H1 (cell line): ENCODE data around the gene TDRD1. TPM values are rescaled to one million over a fixed set of nuclear protein-coding genes. Genes with fewer than 3 reads are reported as not detected.
A peak's percentile ranks its signal among the peaks of the same experiment; 100 is the strongest.

ENCODE experiments used
- CTCF ChIA-PET: fragments of 300-600 bp; sonication (Branson Sonifier 250); formaldehyde crosslinking; loops from one replicate; lab custom pipeline; 2021; ENCODE audit not compliant: partially characterized antibody; lab: Charles Lee
- POLR2A ChIA-PET: fragments of 300-600 bp; sonication (Branson Sonifier 250); formaldehyde crosslinking; loops from one replicate; lab custom pipeline; 2021; ENCODE audit warnings: inconsistent platforms; ENCODE audit not compliant: partially characterized antibody; lab: Charles Lee
- DNase-seq, 2 experiments: peaks; one replicate each; pipeline versions ENCODE4 v3.0.0 to v3.0.0-alpha.2; 2010 to 2022; ENCODE audit warnings: low spot score in 2 of 2, low read depth in 1 of 2, mixed read lengths in 1 of 2
- FAIRE-seq: peaks from 2 replicates; lab custom pipeline; 2011; peaks lifted over from hg19 to GRCh38; lab: Jason Lieb, UNC
- H2AFZ ChIP-seq: 2 replicates; pipeline ENCODE4 v1.8.1; 2012; ENCODE audit warnings: low read length, inconsistent platforms
- H2AK5ac ChIP-seq: 2 replicates; pipeline ENCODE4 v1.6.1; 2013; ENCODE audit warnings: low read depth, low read length
- H2BK120ac ChIP-seq: replicated peaks from 2 replicates; pipeline ENCODE3; 2013; ENCODE audit warnings: low read depth, low read length, inconsistent platforms
- H2BK12ac ChIP-seq: 2 replicates; pipeline ENCODE4 v1.6.1; 2013; ENCODE audit warnings: low read depth, low read length
- H2BK15ac ChIP-seq: 2 replicates; pipeline ENCODE4 v1.6.1; 2013; ENCODE audit warnings: low read length
- H2BK20ac ChIP-seq: 2 replicates; pipeline ENCODE4 v1.6.1; 2013; ENCODE audit warnings: low read length
- H2BK5ac ChIP-seq: 2 replicates; pipeline ENCODE4 v1.6.1; 2013; ENCODE audit warnings: low read depth, low read length
- H3K14ac ChIP-seq: 2 replicates; pipeline ENCODE4 v1.6.1; 2013; ENCODE audit warnings: inconsistent platforms; ENCODE audit not compliant: insufficient read length
- H3K18ac ChIP-seq: 2 replicates; pipeline ENCODE4 v1.6.1; 2013; ENCODE audit warnings: low read length; ENCODE audit errors: extremely low read depth
- H3K23ac ChIP-seq: 2 replicates; pipeline ENCODE4 v1.6.1; 2013; ENCODE audit warnings: inconsistent platforms; ENCODE audit not compliant: insufficient read length
- H3K23me2 ChIP-seq: 2 replicates; pipeline ENCODE4 v1.6.1; 2013; ENCODE audit warnings: low read depth, low read length
- H3K27ac ChIP-seq: 2 replicates; pipeline ENCODE4 v1.6.1; 2011; ENCODE audit warnings: low read depth, low read length, inconsistent platforms
- H3K27me3 ChIP-seq, 4 experiments: replicated peaks in 1 of 4; 1 replicate in 1 of 4; 2 replicates in 3 of 4; pipeline versions ENCODE4 v1.6.1 to v1.8.1; 2011 to 2013; ENCODE audit warnings: low read length in 3 of 4, mild to moderate bottlenecking in 3 of 4, inconsistent platforms in 2 of 4, mixed read lengths in 2 of 4, moderate library complexity in 1 of 4; ENCODE audit not compliant: control insufficient read depth in 3 of 4, insufficient read depth in 3 of 4; ENCODE audit errors: extremely low read depth in 1 of 4
- H3K36me3 ChIP-seq, 4 experiments: 2 replicates each; pipeline versions ENCODE4 v1.6.1 to v1.8.1; 2011 to 2013; ENCODE audit warnings: mild to moderate bottlenecking in 4 of 4, low read length in 3 of 4, moderate library complexity in 2 of 4, control low read depth in 1 of 4, inconsistent platforms in 1 of 4; ENCODE audit not compliant: insufficient read depth in 4 of 4, control insufficient read depth in 2 of 4
- H3K4ac ChIP-seq: replicated peaks from 2 replicates; pipeline ENCODE3; 2013; ENCODE audit warnings: low read length, low read depth, mixed read lengths, inconsistent platforms; ENCODE audit not compliant: insufficient read length
- H3K4me1 ChIP-seq, 4 experiments: replicated peaks in 1 of 4; 1 replicate in 1 of 4; 2 replicates in 3 of 4; pipeline versions ENCODE4 v1.6.1 to v1.8.1; 2011 to 2013; ENCODE audit warnings: low read length in 3 of 4, inconsistent platforms in 2 of 4, mixed read lengths in 1 of 4; ENCODE audit not compliant: insufficient read depth in 4 of 4, control insufficient read depth in 3 of 4
- H3K4me2 ChIP-seq, 2 experiments: 2 replicates each; pipeline versions ENCODE4 v1.6.1 to v1.8.1; 2011 to 2013; ENCODE audit warnings: low read depth in 2 of 2, low read length in 2 of 2, control low read depth in 1 of 2, inconsistent platforms in 1 of 2, mild to moderate bottlenecking in 1 of 2; ENCODE audit not compliant: insufficient read depth in 1 of 2
- H3K4me3 ChIP-seq, 4 experiments: fragments of 200-600, 300-600 bp in 1 of 4; sonication (generic), shearing (Covaris generic), sonication (Bioruptor Twin) in 1 of 4; 2 replicates each; pipeline versions ENCODE4 v1.5.1 to v1.8.1; 2011 to 2016; ENCODE audit warnings: low read length in 4 of 4, low read depth in 3 of 4, control low read depth in 2 of 4, inconsistent platforms in 2 of 4, mild to moderate bottlenecking in 2 of 4, mixed read lengths in 1 of 4, moderate library complexity in 1 of 4; ENCODE audit not compliant: insufficient read depth in 2 of 4; ENCODE audit errors: extremely low read depth in 1 of 4
- H3K56ac ChIP-seq: replicated peaks from 2 replicates; pipeline ENCODE3; 2013; ENCODE audit warnings: low read depth, mild to moderate bottlenecking, mixed read lengths, low read length, inconsistent platforms; ENCODE audit not compliant: insufficient read length
- H3K79me1 ChIP-seq: 2 replicates; pipeline ENCODE4 v1.6.1; 2013; ENCODE audit warnings: low read depth, low read length, control low read depth
- H3K79me2 ChIP-seq, 2 experiments: 2 replicates each; pipeline versions ENCODE4 v1.6.1 to v1.8.1; 2012 to 2013; ENCODE audit warnings: low read length in 2 of 2, mild to moderate bottlenecking in 2 of 2, inconsistent platforms in 1 of 2; ENCODE audit not compliant: insufficient read depth in 2 of 2, control insufficient read depth in 1 of 2
- H3K9ac ChIP-seq, 4 experiments: replicated peaks in 1 of 4; 1 replicate in 1 of 4; 2 replicates in 3 of 4; pipeline versions ENCODE4 v1.6.1 to v1.8.1; 2011 to 2013; ENCODE audit warnings: low read depth in 3 of 4, low read length in 3 of 4, control low read depth in 2 of 4, mild to moderate bottlenecking in 2 of 4, moderate library complexity in 2 of 4, inconsistent platforms in 1 of 4; ENCODE audit errors: extremely low read depth in 1 of 4
- H3K9me3 ChIP-seq, 2 experiments: 2 replicates each; pipeline versions ENCODE4 v1.6.1 to v1.8.1; 2012 to 2013; ENCODE audit warnings: mild to moderate bottlenecking in 2 of 2, moderate library complexity in 2 of 2, control low read depth in 1 of 2, inconsistent platforms in 1 of 2, low read depth in 1 of 2, low read length in 1 of 2, mixed read lengths in 1 of 2; ENCODE audit not compliant: insufficient read depth in 2 of 2
- H4K20me1 ChIP-seq, 2 experiments: replicated peaks in 1 of 2; 2 replicates each; pipeline versions ENCODE3 to v1.8.1; 2011 to 2013; ENCODE audit warnings: inconsistent platforms in 2 of 2, low read length in 2 of 2, mild to moderate bottlenecking in 1 of 2; ENCODE audit not compliant: insufficient read depth in 2 of 2, control insufficient read depth in 1 of 2
- H4K5ac ChIP-seq: 2 replicates; pipeline ENCODE4 v1.6.1; 2013; ENCODE audit warnings: low read length, low read depth, mixed read lengths, inconsistent platforms; ENCODE audit not compliant: insufficient read length
- H4K8ac ChIP-seq: 2 replicates; pipeline ENCODE4 v1.8.0; 2013; ENCODE audit warnings: mild to moderate bottlenecking, moderate library complexity, low read length, inconsistent platforms; ENCODE audit not compliant: insufficient read depth; ENCODE audit errors: extremely low read depth
- H4K91ac ChIP-seq: replicated peaks from 2 replicates; pipeline ENCODE3; 2013; ENCODE audit warnings: low read length, mixed read lengths, inconsistent platforms; ENCODE audit not compliant: insufficient read length
- CTCF ChIP-seq, 3 experiments: IDR thresholded peaks; 1 replicate in 2 of 3; 2 replicates in 1 of 3; pipeline versions ENCODE4 v1.5.1 to v1.6.1; 2011; ENCODE audit warnings: low read length in 3 of 3, mild to moderate bottlenecking in 3 of 3, inconsistent platforms in 2 of 3, low read depth in 1 of 3, moderate library complexity in 1 of 3; ENCODE audit not compliant: insufficient read depth in 1 of 3; ENCODE audit errors: control extremely low read depth in 1 of 3
- E2F6 ChIP-seq: IDR thresholded peaks from 2 replicates; pipeline ENCODE4 v1.6.1; 2012; ENCODE audit warnings: inconsistent platforms
- GTF2F1 ChIP-seq: IDR thresholded peaks from 2 replicates; pipeline ENCODE4 v1.6.1; 2012; ENCODE audit warnings: low read depth, low read length, improper control_type of control experiment, borderline replicate concordance
- JUN ChIP-seq: IDR thresholded peaks from 2 replicates; pipeline ENCODE4 v1.6.1; 2011; ENCODE audit warnings: low read depth, mild to moderate bottlenecking, improper control_type of control experiment, low read length
- KDM1A ChIP-seq: fragments of 200-600, 300-600 bp; sonication (generic); IDR thresholded peaks from 2 replicates; pipeline ENCODE4 v1.7.1; 2016; ENCODE audit warnings: mild to moderate bottlenecking, low read length, borderline replicate concordance
- SP1 ChIP-seq: IDR thresholded peaks from 2 replicates; pipeline ENCODE4 v1.6.1; 2011; ENCODE audit warnings: low read depth, low read length
- WGBS, 2 experiments: shearing (Covaris generic) in 1 of 2; methylation state at CpG; one replicate each; pipeline versions ENCODE4 v1.1.6 to v1.1.7; 2013 to 2015; ENCODE audit warnings: low lambda C conversion rate in 2 of 2, mixed read lengths in 2 of 2, inconsistent platforms in 1 of 2, low coverage in 1 of 2, missing lambda C conversion rate in 1 of 2; ENCODE audit not compliant: insufficient replicate concordance in 2 of 2, insufficient coverage in 1 of 2, insufficient read length in 1 of 2; ENCODE audit errors: extremely low coverage in 1 of 2, missing lambda C conversion rate in 1 of 2; 5-methylcytosine and 5-hydroxymethylcytosine counted together
- polyA plus RNA-seq, 7 experiments: library from polyadenylated mRNA; depleted of rRNA in 3 of 7; stranded (reverse) in 5 of 7; unstranded in 2 of 7; fragments of >200 nt in 5 of 7; fragments of 200-250 nt in 2 of 7; gene quantifications; 1 replicate in 5 of 7; 2 replicates in 1 of 7; 4 replicates in 1 of 7; pipeline versions ENCODE4 v1.2.1 to v1.2.3, GENCODE V29; 2011 to 2013; ENCODE audit warnings: missing spikeins in 2 of 7, mixed read lengths in 2 of 7
- total RNA-seq: library from RNA; stranded (reverse); fragmentation: NEBNext Ultra II Directional; extraction: Animal tissue kit (Norgen Biotek cat#: 25700); gene quantifications from 2 replicates; pipeline ENCODE4 v1.2.1, GENCODE V29; 2021

The TDRD1 gene
- total and polyA plus RNA-seq, 2 of the 8 experiments (the other 6 are each of a cell fraction or from before 2014, with no cell fraction given): 0.02 to 0.71 TPM

GRCh38 chr10:114166043-114166442 is 13.1 kb upstream of the TDRD1 start:
- Histone ChIP-seq H3K9me3 (peaks cover 5 to 11% of the 10 kb centered on the region in 2 experiments), H3K4me2 (peak overlapping the region; percentile 50 to 53; a peak in 3 of 4 replicates), H3K23ac (no peak overlapping the region), H2BK15ac (no peak overlapping the region), H3K36me3 (peaks cover 0 to 19% (median 3%) of the 10 kb centered on the region in 4 experiments; a peak in 2 of 8 replicates), H3K23me2 (no peaks in the 10 kb centered on the region; the same call in 1 of the 2 replicates), H2BK12ac (no peak overlapping the region), H2BK5ac (no peak overlapping the region), H3K4me3 (peak overlapping the region in 1 of 4 experiments; percentile 33; a peak in 1 of 8 replicates), H4K91ac (no peak overlapping the region), H2BK120ac (no peak overlapping the region), H3K56ac (no peak overlapping the region), H3K79me1 (no peaks in the 10 kb centered on the region; the same call in none of the 2 replicates), H2AK5ac (no peak overlapping the region), H3K4ac (no peak overlapping the region), H3K79me2 (peaks cover 0 to 94% of the 10 kb centered on the region in 2 experiments; a peak in 2 of 4 replicates), H3K27me3 (no peaks in the 10 kb centered on the region), H3K9ac (no peak overlapping the region), H4K5ac (peak overlapping the region; percentile 10), H2AFZ (no peak overlapping the region), H4K8ac (no peak overlapping the region), H2BK20ac (no peak overlapping the region), H3K14ac (no peak overlapping the region), H3K27ac (no peak overlapping the region), H3K18ac (no peak overlapping the region; the same call in 1 of the 2 replicates), H3K4me1 (peaks cover 0 to 10% (median 0%) of the 10 kb centered on the region in 4 experiments; a peak in 4 of 7 replicates), H4K20me1 (peaks cover 0 to 3% of the 10 kb centered on the region in 2 experiments)
- no peak for DNase-seq
- ChIA-PET CTCF (interaction anchor here (0.6 kb wide), 1 partner anchor 70 kb away, joined by 3 read pairs; no protein-coding TSS in a partner anchor), POLR2A (no interaction called here)
- 53% methylated on average over 3 of the region's 3 CpGs; no CpG with 5 or more reads in 1 of the 2 experiments for WGBS, 2 experiments
- FAIRE-seq: peak; percentile 65
- TF ChIP-seq KDM1A: no peak
- no peak for TF ChIP-seq E2F6
- no peak for TF ChIP-seq CTCF (IDR thresholded peaks at IDR 0.05; ENCODE audit: control extremely low read depth in 1 of 3, insufficient read depth in 1 of 3, low read depth in 1 of 3, low read length in 3 of 3)
- no peak for TF ChIP-seq GTF2F1
- 0 out of 2 replicates have a peak, but pooled peaks have one; percentile 40 for TF ChIP-seq SP1
- TF ChIP-seq JUN: no peak
